C4-2B (cell line): ENCODE results near the gene ATXN1.

Experiments
- CTCF ChIP-seq: fragments of 450-650 bp; conservative IDR thresholded peaks from 2 replicates; pipeline ENCODE4 v1.5.1; 2017; ENCODE audit warnings: mild to moderate bottlenecking
- ZFX ChIP-seq: fragments of 450-650 bp; IDR thresholded peaks from 2 replicates; pipeline ENCODE4 v1.6.1; 2017

- TF ChIP-seq CTCF (no peak), ZFX (no peak)
Observed at GRCh38 chr6:16720861-16721260, 40.4 kb downstream of the ATXN1 start.
